ENCODE measurements around the gene MAPKAPK3. TPM values are rescaled to one million over a fixed set of nuclear protein-coding genes. Genes with fewer than 3 reads are reported as not detected.

The MAPKAPK3 gene
- total and polyA plus RNA-seq, 8 donors = 15.8 to 30.6 (median 23.1) TPM

GRCh38 chr3:50581459-50581842 is 35.5 kb upstream of the MAPKAPK3 start:
- H3K27me3 ChIP-seq = no peaks in the 10 kb centered on the region
- FAIRE-seq = no peak
- H3K4me3 ChIP-seq = no peak overlapping the region
- no peak overlapping the region for H3K27ac ChIP-seq
- H3K9me3 ChIP-seq = no peaks in the 10 kb centered on the region
- no peak for ATAC-seq
- peaks cover 0 to 15% (median 0%) of the 10 kb centered on the region in 3 donors for H3K4me1 ChIP-seq
- 91 to 100% methylated on average over 2 of the region's 2 CpGs for WGBS, 2 donors
- intact Hi-C loops (cut with DNase I) = no loop called here
- TF ChIP-seq CTCF (IDR thresholded peaks at IDR 0.05) = no peak
- H3K36me3 ChIP-seq = peaks cover 0 to 7% (median 0%) of the 10 kb centered on the region in 3 donors
- no peak for DNase-seq

GRCh38 chr3:50582083-50582482 is 34.9 kb upstream of the MAPKAPK3 start:
- no peak for TF ChIP-seq CTCF (IDR thresholded peaks at IDR 0.05)
- ATAC-seq (no peak), FAIRE-seq (no peak), DNase-seq (peak in 1 of 6 donors; percentile 30)
- Histone ChIP-seq H3K9me3 (no peaks in the 10 kb centered on the region), H3K4me1 (peaks cover 0 to 15% (median 0%) of the 10 kb centered on the region in 3 donors), H3K36me3 (peaks cover 0 to 7% (median 0%) of the 10 kb centered on the region in 3 donors), H3K27ac (no peak overlapping the region), H3K4me3 (no peak overlapping the region), H3K27me3 (no peaks in the 10 kb centered on the region)
- intact Hi-C loops (cut with DNase I) = no loop called here
- WGBS, 2 donors = 74 to 82% methylated on average over 9 of the region's 9 CpGs

- Histone ChIP-seq H3K27ac (peak overlapping the region in 3 of 4 donors; percentile 15 to 41 (median 26)), H3K9me3 (no peaks in the 10 kb centered on the region), H3K4me1 (peaks cover 0 to 15% (median 0%) of the 10 kb centered on the region in 3 donors), H3K27me3 (no peaks in the 10 kb centered on the region), H3K4me3 (no peak overlapping the region), H3K36me3 (peaks cover 0 to 7% (median 0%) of the 10 kb centered on the region in 3 donors)
- WGBS, 2 donors = 44 to 71% methylated on average over 6 of the region's 6 CpGs
- ATAC-seq (peak; percentile 66 to 80 (median 78)), FAIRE-seq (no peak), DNase-seq (peak in 5 of 6 donors; percentile 63 to 91 (median 88))
- intact Hi-C loops (cut with DNase I) = no loop called here
- no peak for TF ChIP-seq CTCF (IDR thresholded peaks at IDR 0.05)
Measured at GRCh38 chr3:50583897-50584296, 33.1 kb upstream of the MAPKAPK3 start.

GRCh38 chr3:50584391-50584790 is 32.6 kb upstream of the MAPKAPK3 start:
- FAIRE-seq = no peak
- peaks cover 0 to 6% (median 0%) of the 10 kb centered on the region in 3 donors for H3K36me3 ChIP-seq
- peak overlapping the region in 2 of 4 donors; percentile 26 to 41 for H3K27ac ChIP-seq
- no peaks in the 10 kb centered on the region for H3K27me3 ChIP-seq
- no peak overlapping the region for H3K4me3 ChIP-seq
- intact Hi-C loops (cut with DNase I) = no loop called here
- peaks cover 0 to 15% (median 0%) of the 10 kb centered on the region in 3 donors for H3K4me1 ChIP-seq
- ATAC-seq = no peak
- no peaks in the 10 kb centered on the region for H3K9me3 ChIP-seq
- TF ChIP-seq CTCF (IDR thresholded peaks at IDR 0.05) = no peak
- WGBS, 2 donors = 81 to 93% methylated on average over 2 of the region's 2 CpGs
- no peak for DNase-seq

- FAIRE-seq (no peak), ATAC-seq (no peak)
- H3K27ac ChIP-seq = no peak overlapping the region
Measured at GRCh38 chr3:50585919-50586762, 30.8 kb upstream of the MAPKAPK3 start.

More at GRCh38 chr3:50585919-50586762, 30.8 kb upstream of the MAPKAPK3 start:
- Histone ChIP-seq H3K36me3 (no peaks in the 10 kb centered on the region), H3K27me3 (no peaks in the 10 kb centered on the region), H3K9me3 (no peaks in the 10 kb centered on the region), H3K4me1 (peaks cover 0 to 15% (median 0%) of the 10 kb centered on the region in 3 donors), H3K4me3 (no peak overlapping the region)
- DNase-seq = no peak
- intact Hi-C loops (cut with DNase I) = no loop called here
- TF ChIP-seq CTCF (IDR thresholded peaks at IDR 0.05) = no peak
- WGBS, 2 donors = 92 to 93% methylated on average over 6 of the region's 6 CpGs
